Activated CD4-positive, alpha-beta T cell treated with anti-CD3 and anti-CD28 coated beads for 36 hours (primary cell): ENCODE data around the gene ING5. TPM values are rescaled to one million over a fixed set of nuclear protein-coding genes. Genes with fewer than 3 reads are reported as not detected.
"Not testable (repeated sequence)": the region's sequence is repeated elsewhere in the genome, so short reads cannot be mapped to it uniquely, and the experiment has no call there.

Experiments
- ATAC-seq: fragments of 200-7000 bp; cut with Tn5 transposase; one replicate; pipeline ENCODE4 v1.10.0; 2021; ENCODE audit warnings: mild to moderate bottlenecking, moderate library complexity
- CTCF ChIA-PET: fragments of 350-600 bp; sonication (Branson Sonifier 250); formaldehyde crosslinking; loops from one replicate; lab custom pipeline; 2021; ENCODE audit warnings: antibody characterized with exemption; lab: Charles Lee
- POLR2A ChIA-PET: fragments of 350-600 bp; sonication (Branson Sonifier 250); formaldehyde crosslinking; loops from one replicate; lab custom pipeline; 2021; ENCODE audit warnings: antibody characterized with exemption, inconsistent platforms; lab: Charles Lee
- DNase-seq: peaks from one replicate; pipeline ENCODE4 v3.0.0-alpha.2; 2020
- H3K27ac Mint-ChIP-seq: one replicate; pipeline ENCODE4 v1.8.0; 2021; ENCODE audit warnings: mixed read lengths
- H3K27me3 Mint-ChIP-seq: one replicate; pipeline ENCODE4 v1.8.0; 2021; ENCODE audit warnings: mixed read lengths
- H3K36me3 Mint-ChIP-seq: one replicate; pipeline ENCODE4 v1.8.0; 2021; ENCODE audit warnings: low read depth, mixed read lengths
- H3K4me1 Mint-ChIP-seq: one replicate; pipeline ENCODE4 v1.8.0; 2021; ENCODE audit warnings: mixed read lengths
- H3K4me3 Mint-ChIP-seq: one replicate; pipeline ENCODE4 v1.8.0; 2021; ENCODE audit warnings: mild to moderate bottlenecking, moderate library complexity, mixed read lengths
- H3K9me3 Mint-ChIP-seq: one replicate; pipeline ENCODE4 v1.8.0; 2021; ENCODE audit warnings: low read depth, mixed read lengths
- intact Hi-C, 2 experiments: fragments of 100-400 bp; cut with DNase I in 1 of 2; cut with micrococcal nuclease in 1 of 2; formaldehyde crosslinking; loops; one replicate each; pipeline versions ENCODE4 v1.14.2 to v1.15.1; 2022 to 2024; cut with DNase I, micrococcal nuclease
- total RNA-seq, 2 experiments: library from RNA; stranded (reverse); gene quantifications; one replicate each; pipeline ENCODE4 v1.2.3, GENCODE V29; 2021

Gene ING5
- total RNA-seq, 2 experiments from 2014 or later, result 38.4 to 39.7 TPM

DNA sequence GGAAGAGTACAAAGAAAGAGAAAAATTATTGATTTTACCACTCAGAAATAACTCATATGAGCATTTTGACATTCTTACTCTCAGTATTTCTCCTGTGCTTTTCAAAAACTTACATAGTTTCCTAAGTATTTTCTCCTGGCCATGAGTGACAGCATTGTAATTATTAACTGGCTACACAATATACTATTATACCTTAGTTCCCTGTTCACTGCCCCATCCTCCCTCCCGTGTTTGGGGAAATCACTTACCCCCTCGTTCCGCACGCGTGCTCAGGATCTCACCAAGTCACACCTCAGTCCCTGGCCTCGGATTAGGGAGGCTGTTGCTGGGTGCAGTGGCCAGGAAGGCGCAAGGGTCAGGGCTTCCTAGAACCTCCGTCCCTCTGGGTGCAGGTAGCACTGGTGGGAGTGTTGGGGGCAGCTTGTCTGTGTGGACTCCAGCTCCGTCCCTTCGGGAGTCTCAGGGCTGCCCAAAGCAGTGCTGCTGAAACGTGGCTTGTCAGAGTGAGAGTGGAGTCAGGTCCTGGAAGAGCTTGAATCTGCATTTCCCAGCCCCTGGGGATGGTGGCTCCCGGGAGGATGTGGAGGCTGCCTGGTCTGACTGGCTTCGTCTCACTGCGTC is 41.1 kb upstream of the ING5 start:
- ChIA-PET CTCF (no interaction called here), POLR2A (no interaction called here)
- ATAC-seq (no peak), DNase-seq (no peak)
- no peak overlapping the region for H3K27ac Mint-ChIP-seq
- intact Hi-C loops, result no loop called here
- peaks cover 8% of the 10 kb centered on the region for H3K4me1 Mint-ChIP-seq
- no peak overlapping the region for H3K4me3 Mint-ChIP-seq
- H3K36me3 Mint-ChIP-seq, result peaks cover 18% of the 10 kb centered on the region
- no peaks in the 10 kb centered on the region for H3K27me3 Mint-ChIP-seq
- no peaks in the 10 kb centered on the region for H3K9me3 Mint-ChIP-seq

- POLR2A ChIA-PET, intact Hi-C loops, H3K27me3 Mint-ChIP-seq, H3K4me3 Mint-ChIP-seq, H3K4me1 Mint-ChIP-seq, CTCF ChIA-PET, H3K9me3 Mint-ChIP-seq, H3K27ac Mint-ChIP-seq, DNase-seq, ATAC-seq: not testable (repeated sequence)
- H3K36me3 Mint-ChIP-seq, result peaks cover 21% of the 10 kb centered on the region
Observed at GRCh38 chr2:241662731-241663130, 39.1 kb upstream of the ING5 start.

GRCh38 chr2:241665731-241666440 is 36.0 kb upstream of the ING5 start:
- intact Hi-C loops, result loop anchor here in 1 of 2 experiments (1.0 kb wide), 1 partner anchor 64 kb away; no protein-coding TSS in a partner anchor
- no peaks in the 10 kb centered on the region for H3K9me3 Mint-ChIP-seq
- peaks cover 8% of the 10 kb centered on the region for H3K4me1 Mint-ChIP-seq
- no peak overlapping the region for H3K4me3 Mint-ChIP-seq
- DNase-seq (no peak), ATAC-seq (no peak)
- H3K27ac Mint-ChIP-seq, result peak overlapping the region; percentile 14
- POLR2A ChIA-PET, result no interaction called here
- H3K27me3 Mint-ChIP-seq, result no peaks in the 10 kb centered on the region
- H3K36me3 Mint-ChIP-seq, result peaks cover 18% of the 10 kb centered on the region
- CTCF ChIA-PET, result interaction anchor here (1.4 kb wide), 1 partner anchor 28 kb away, joined by 3 read pairs; the partner anchor contains the start of gene ATG4B

GRCh38 chr2:241666627-241667400 is 35.0 kb upstream of the ING5 start:
- H3K27ac Mint-ChIP-seq, result no peak overlapping the region
- H3K4me1 Mint-ChIP-seq, result peaks cover 8% of the 10 kb centered on the region
- H3K36me3 Mint-ChIP-seq, result peaks cover 16% of the 10 kb centered on the region
- no peaks in the 10 kb centered on the region for H3K9me3 Mint-ChIP-seq
- DNase-seq (no peak), ATAC-seq (no peak)
- intact Hi-C loops, result no loop called here
- no peaks in the 10 kb centered on the region for H3K27me3 Mint-ChIP-seq
- no peak overlapping the region for H3K4me3 Mint-ChIP-seq
- CTCF ChIA-PET, result no interaction called here
- POLR2A ChIA-PET, result no interaction called here

DNA sequence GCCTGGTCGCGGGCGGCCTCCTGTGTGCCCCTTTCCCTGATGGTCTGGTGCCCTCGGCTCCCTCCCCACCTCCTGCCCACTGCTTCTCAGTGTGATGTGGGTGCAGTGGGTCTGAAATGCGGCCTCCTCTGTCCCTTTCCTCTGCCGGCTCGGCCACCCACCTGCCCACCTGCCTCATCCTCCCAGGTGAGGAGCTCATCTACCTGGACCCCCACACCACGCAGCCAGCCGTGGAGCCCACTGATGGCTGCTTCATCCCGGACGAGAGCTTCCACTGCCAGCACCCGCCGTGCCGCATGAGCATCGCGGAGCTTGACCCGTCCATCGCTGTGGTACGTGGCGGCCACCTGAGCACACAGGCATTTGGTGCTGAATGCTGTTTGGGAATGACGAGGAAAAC is 33.5 kb upstream of the ING5 start:
- Mint-ChIP-seq H3K27ac (no peak overlapping the region), H3K9me3 (no peaks in the 10 kb centered on the region), H3K27me3 (no peaks in the 10 kb centered on the region), H3K36me3 (peaks cover 16% of the 10 kb centered on the region), H3K4me3 (no peak overlapping the region), H3K4me1 (peaks cover 8% of the 10 kb centered on the region)
- CTCF ChIA-PET, result no interaction called here
- DNase-seq, result no peak
- POLR2A ChIA-PET, result no interaction called here
- intact Hi-C loops, result no loop called here
- ATAC-seq, result no peak

DNA sequence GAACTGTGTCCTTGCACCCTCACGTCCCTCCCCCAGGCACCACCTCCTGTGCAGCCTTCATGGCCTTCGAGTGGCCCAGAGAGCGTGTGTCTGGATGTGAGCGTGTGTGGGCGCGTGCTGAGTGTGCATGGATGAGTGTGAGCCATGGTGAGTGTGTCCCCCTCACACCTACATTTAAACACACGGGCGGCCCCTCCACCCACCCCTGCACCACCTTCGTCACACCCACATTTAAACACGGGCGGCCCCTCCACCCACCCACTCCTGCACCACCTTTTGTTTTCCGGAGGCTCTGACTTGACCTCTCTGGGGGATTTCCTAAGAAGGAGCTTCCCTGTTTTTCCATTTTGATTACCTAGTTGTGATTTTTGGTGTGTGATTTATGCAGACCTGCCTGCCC is 33.0 kb upstream of the ING5 start:
- intact Hi-C loops, result no loop called here
- Mint-ChIP-seq H3K9me3 (no peaks in the 10 kb centered on the region), H3K36me3 (peaks cover 17% of the 10 kb centered on the region), H3K4me3 (no peak overlapping the region), H3K4me1 (peaks cover 8% of the 10 kb centered on the region), H3K27ac (no peak overlapping the region), H3K27me3 (no peaks in the 10 kb centered on the region)
- POLR2A ChIA-PET, result interaction anchor here (0.5 kb wide), 1 partner anchor 141 kb away, joined by 3 read pairs; no protein-coding TSS in a partner anchor
- no peak for ATAC-seq
- CTCF ChIA-PET, result no interaction called here
- no peak for DNase-seq

- peaks cover 17% of the 10 kb centered on the region for H3K36me3 Mint-ChIP-seq
- H3K27ac Mint-ChIP-seq, result no peak overlapping the region
Observed at GRCh38 chr2:241670333-241671110, 31.3 kb upstream of the ING5 start.

DNA sequence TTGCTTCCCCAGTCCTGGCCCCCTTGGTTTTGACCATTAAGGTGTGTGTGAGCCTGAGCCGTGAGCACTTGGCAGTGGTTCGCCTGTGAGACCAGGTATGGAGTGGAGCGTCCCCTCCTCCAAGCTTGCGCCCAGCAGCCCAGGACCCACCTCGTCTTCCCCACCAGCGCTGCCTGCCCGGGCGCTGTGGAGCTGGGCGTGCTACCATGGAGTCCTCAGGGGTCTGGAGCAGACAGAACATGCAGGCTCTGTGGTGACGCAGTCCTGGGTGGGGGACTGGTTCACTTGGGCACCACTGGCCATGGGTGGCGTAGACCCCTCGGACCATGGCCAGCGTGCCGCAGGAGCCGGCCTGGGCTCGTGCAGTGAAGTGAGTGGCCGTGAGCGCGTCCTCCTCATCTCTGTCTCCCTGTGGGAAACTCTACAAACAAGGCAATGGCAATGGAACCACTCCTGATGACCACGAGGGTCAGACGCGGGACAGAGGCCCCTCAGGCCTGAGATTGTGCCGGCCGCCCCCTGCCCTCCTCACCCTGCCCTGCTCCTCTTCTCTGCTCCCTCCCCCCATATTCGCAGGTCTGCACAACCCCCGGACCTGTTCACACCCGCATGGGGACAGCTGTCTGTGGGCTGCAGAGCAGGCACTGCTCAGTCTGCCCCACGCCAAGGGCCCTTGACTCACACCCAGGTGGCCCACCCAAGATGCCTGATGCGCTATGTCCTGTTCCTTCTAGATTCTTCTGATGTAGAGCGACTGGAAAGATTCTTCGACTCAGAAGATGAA is 30.2 kb upstream of the ING5 start:
- no peak overlapping the region for H3K27ac Mint-ChIP-seq
- CTCF ChIA-PET, result no interaction called here
- POLR2A ChIA-PET, result no interaction called here
- no peak for ATAC-seq
- intact Hi-C loops, result no loop called here
- DNase-seq, result no peak
- no peak overlapping the region for H3K4me3 Mint-ChIP-seq
- peaks cover 15% of the 10 kb centered on the region for H3K36me3 Mint-ChIP-seq
- no peaks in the 10 kb centered on the region for H3K4me1 Mint-ChIP-seq
- H3K9me3 Mint-ChIP-seq, result no peaks in the 10 kb centered on the region
- H3K27me3 Mint-ChIP-seq, result no peaks in the 10 kb centered on the region

More at GRCh38 chr2:241670333-241671110, 31.3 kb upstream of the ING5 start:
- no peaks in the 10 kb centered on the region for H3K9me3 Mint-ChIP-seq
- CTCF ChIA-PET, result interaction anchor here (1.0 kb wide), 1 partner anchor 9 kb away, joined by 3 read pairs; no protein-coding TSS in a partner anchor
- no peaks in the 10 kb centered on the region for H3K27me3 Mint-ChIP-seq
- no peak overlapping the region for H3K4me3 Mint-ChIP-seq
- H3K4me1 Mint-ChIP-seq, result no peaks in the 10 kb centered on the region
- ATAC-seq (no peak), DNase-seq (no peak)
- POLR2A ChIA-PET, result no interaction called here
- intact Hi-C loops, result no loop called here

- ChIA-PET CTCF (interaction anchor here (1.3 kb wide), 1 partner anchor 14 kb away, joined by 3 read pairs; no protein-coding TSS in a partner anchor), POLR2A (no interaction called here)
- Mint-ChIP-seq H3K36me3 (peaks cover 13% of the 10 kb centered on the region), H3K4me3 (no peak overlapping the region), H3K9me3 (no peaks in the 10 kb centered on the region), H3K27ac (no peak overlapping the region), H3K27me3 (no peaks in the 10 kb centered on the region), H3K4me1 (no peaks in the 10 kb centered on the region)
- DNase-seq (no peak), ATAC-seq (no peak)
- intact Hi-C loops, result no loop called here
Observed at GRCh38 chr2:241672243-241673188, 29.3 kb upstream of the ING5 start.

- ChIA-PET CTCF (interaction anchor here (1.3 kb wide), 1 partner anchor 14 kb away, joined by 3 read pairs; no protein-coding TSS in a partner anchor), POLR2A (no interaction called here)
- DNase-seq (no peak), ATAC-seq (no peak)
- Mint-ChIP-seq H3K27ac (no peak overlapping the region), H3K4me3 (no peak overlapping the region), H3K36me3 (peaks cover 12% of the 10 kb centered on the region), H3K4me1 (no peaks in the 10 kb centered on the region), H3K9me3 (no peaks in the 10 kb centered on the region), H3K27me3 (no peaks in the 10 kb centered on the region)
- intact Hi-C loops, result no loop called here
Observed at GRCh38 chr2:241673189-241673663, 28.6 kb upstream of the ING5 start.
